Tibial nerve (tissue), 3 donors: Measurements from ENCODE around the gene KANSL1L.

Experiments
- POLR2A ChIP-seq, 2 donors: fragments of 450-650 bp; IDR thresholded peaks; one replicate each; pipeline ENCODE4 v1.6.1; 2017; ENCODE audit warnings: antibody characterized with exemption in 2 of 2, mild to moderate bottlenecking in 2 of 2, moderate library complexity in 2 of 2
- TF ChIP-seq, protein P1 (sequence below), 5 experiments: fragments of 200-600 bp in 3 of 5; fragments of 450-650 bp in 2 of 5; sonication (generic) in 3 of 5; IDR thresholded peaks; one replicate each; pipeline ENCODE4 v1.5.1; 2016 to 2019; ENCODE audit warnings: antibody characterized with exemption in 5 of 5, mild to moderate bottlenecking in 3 of 5, moderate library complexity in 2 of 5

DNA sequence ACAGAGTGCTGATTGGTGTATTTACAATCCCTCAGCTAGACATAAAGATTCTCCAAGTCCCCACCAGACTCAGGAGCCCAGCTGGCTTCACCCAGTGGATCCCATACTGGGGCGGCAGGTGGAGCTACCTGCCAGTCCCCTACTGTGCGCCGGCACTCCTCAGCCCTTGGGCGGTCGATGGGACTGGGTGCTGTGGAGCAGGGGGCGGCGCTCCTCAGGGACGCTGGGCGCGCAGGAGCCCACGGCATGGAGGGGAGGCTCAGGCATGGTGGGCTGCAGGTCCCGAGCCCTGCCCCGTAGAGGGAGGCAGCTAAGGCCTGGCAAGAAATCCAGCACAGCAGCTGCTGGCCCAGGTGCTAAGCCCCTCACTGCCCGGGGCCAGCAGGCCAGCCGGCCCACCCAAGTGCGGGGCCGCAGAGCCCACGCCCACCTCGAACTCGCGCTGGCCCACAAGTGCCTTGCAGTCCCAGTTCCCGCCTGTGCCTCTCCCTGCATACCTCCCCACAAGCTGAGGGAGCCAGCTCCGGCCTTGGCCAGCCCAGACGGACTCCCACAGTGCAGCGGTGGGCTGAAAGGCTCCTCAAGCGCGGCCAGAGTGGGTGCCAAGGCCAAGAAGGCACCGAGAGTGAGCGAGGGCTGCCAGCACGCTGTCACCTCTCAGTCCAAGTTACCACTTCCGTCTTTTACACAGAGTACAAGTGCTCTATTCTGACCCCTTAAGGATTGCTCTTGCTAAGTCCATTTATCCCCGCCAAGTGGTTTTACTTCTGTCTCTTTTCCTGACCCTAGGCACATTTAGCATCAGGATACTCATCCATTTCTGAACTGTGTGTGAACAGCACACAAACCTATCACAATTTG is 170.5 kb downstream of the KANSL1L start:
- TF ChIP-seq, protein P1, sequence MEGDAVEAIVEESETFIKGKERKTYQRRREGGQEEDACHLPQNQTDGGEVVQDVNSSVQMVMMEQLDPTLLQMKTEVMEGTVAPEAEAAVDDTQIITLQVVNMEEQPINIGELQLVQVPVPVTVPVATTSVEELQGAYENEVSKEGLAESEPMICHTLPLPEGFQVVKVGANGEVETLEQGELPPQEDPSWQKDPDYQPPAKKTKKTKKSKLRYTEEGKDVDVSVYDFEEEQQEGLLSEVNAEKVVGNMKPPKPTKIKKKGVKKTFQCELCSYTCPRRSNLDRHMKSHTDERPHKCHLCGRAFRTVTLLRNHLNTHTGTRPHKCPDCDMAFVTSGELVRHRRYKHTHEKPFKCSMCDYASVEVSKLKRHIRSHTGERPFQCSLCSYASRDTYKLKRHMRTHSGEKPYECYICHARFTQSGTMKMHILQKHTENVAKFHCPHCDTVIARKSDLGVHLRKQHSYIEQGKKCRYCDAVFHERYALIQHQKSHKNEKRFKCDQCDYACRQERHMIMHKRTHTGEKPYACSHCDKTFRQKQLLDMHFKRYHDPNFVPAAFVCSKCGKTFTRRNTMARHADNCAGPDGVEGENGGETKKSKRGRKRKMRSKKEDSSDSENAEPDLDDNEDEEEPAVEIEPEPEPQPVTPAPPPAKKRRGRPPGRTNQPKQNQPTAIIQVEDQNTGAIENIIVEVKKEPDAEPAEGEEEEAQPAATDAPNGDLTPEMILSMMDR (IDR thresholded peaks at IDR 0.05) = no peak
- no peak for TF ChIP-seq POLR2A (IDR thresholded peaks at IDR 0.05)
